HFF-Myc (cell line): Measurements from ENCODE around the gene NEDD4L.

Experiments used
- DNase-seq: peaks from one replicate; pipeline ENCODE4 v3.0.0-alpha.2; 2011; ENCODE audit warnings: low read depth; ENCODE audit errors: extremely low read depth
- H3K4me3 ChIP-seq: replicated peaks from 2 replicates; pipeline ENCODE4 v1.5.1; 2011; ENCODE audit warnings: low read depth, mild to moderate bottlenecking, control low read depth, low read length
- CTCF ChIP-seq: IDR thresholded peaks from 2 replicates; pipeline ENCODE4 v1.5.1; 2012; ENCODE audit warnings: mild to moderate bottlenecking, low read depth, low read length, control low read depth; ENCODE audit errors: missing control alignments

The NEDD4L gene

DNA sequence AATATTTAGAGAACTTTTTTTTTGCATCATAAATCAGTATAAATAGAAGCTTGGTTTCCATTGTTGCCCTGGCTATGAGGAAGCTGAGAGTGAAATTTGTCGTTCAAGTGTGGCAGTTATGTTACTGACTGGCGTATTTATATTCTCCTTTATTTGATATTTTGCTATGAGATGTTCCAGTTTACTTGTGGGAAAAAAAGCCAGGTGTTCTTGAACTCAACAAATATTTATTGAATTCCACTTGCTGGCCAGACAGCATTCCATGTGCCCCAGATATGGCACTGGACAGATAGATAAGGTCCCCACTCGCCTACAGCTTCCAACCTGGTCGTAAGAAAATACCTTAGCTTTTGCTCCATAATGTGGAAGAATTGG lies 44.7 kb downstream of the NEDD4L start:
- H3K4me3 ChIP-seq = no peak overlapping the region
- TF ChIP-seq CTCF = no peak
- no peak for DNase-seq

DNA sequence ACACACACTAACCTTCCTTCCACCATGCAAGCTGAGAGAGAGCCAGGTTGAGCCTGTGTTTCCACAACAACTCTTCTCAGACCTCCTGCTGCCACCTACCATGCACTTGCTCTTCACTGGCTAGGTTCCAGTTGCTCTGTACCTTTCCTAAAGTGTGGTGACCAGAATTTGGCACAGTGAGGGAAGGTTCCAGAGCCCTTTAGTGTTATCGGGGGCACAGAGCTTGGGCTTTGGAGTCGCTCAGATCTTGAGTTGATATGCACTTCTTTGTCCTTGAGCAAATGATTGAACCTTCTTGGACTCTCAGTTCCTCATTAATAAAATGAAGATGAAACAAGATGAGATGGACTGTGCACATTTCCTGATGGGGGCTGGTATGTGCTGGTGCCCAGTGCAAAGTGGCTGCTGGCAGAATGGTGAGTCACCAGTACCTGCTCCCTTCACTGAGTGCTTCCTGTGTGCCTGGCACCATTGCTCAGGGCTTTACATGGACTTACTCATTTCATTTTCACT lies 47.1 kb downstream of the NEDD4L start:
- no peak overlapping the region for H3K4me3 ChIP-seq
- no peak for DNase-seq
- TF ChIP-seq CTCF = no peak

GRCh38 chr18:58093311-58093803 lies 49.3 kb downstream of the NEDD4L start:
- TF ChIP-seq CTCF = no peak
- DNase-seq = no peak
- H3K4me3 ChIP-seq = no peak overlapping the region

- H3K4me3 ChIP-seq = no peak overlapping the region
- no peak for DNase-seq
- TF ChIP-seq CTCF = no peak
Observed at GRCh38 chr18:58095222-58095621, 51.2 kb downstream of the NEDD4L start.

DNA sequence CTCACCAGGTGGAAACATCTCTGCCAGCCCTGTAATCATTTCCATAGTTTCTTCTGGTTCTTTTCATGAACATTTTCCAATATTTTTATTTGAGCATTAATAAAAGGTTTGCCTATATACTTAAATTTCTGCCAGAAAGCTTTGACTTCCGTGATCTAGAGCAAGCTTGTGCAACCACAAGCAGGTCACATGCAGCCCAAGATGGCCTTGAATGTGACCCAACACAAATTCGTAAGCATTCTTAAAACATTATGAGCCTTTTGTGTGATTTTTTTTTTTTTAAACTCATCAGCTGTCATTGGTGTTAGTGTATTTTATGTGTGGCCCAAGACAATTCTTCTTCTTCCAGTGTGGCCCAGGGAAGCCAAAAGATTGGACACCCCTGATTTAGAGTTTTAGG lies 51.6 kb downstream of the NEDD4L start:
- TF ChIP-seq CTCF = no peak
- no peak overlapping the region for H3K4me3 ChIP-seq
- DNase-seq = no peak

DNA sequence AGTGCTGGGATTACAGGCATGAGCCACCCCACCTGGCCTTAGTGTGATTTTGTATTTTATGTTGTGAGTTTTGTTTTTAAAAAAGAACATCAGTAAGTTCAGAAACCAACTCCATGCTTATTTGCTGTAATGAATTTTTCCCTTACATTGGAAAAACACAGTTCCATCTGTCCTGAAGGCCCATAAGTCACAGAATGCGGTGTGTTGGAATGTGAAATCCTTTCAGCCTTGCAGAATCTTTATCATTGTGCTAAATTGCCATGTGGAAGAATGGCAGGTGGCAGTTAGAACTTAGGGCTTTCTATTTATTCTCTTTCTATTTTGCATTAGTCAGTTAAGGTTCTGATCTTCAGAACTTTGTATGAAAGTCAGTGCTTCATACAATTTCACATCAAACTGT lies 52.6 kb downstream of the NEDD4L start:
- TF ChIP-seq CTCF = no peak
- H3K4me3 ChIP-seq = no peak overlapping the region
- no peak for DNase-seq
